Left forelimb (tissue), 1 donor: ENCODE results near the gene NTN3.

Experiments used
- DNase-seq: peaks from one replicate; pipeline ENCODE4 v3.0.0-alpha.2; 2018; ENCODE audit warnings: low spot score

The NTN3 gene

DNA sequence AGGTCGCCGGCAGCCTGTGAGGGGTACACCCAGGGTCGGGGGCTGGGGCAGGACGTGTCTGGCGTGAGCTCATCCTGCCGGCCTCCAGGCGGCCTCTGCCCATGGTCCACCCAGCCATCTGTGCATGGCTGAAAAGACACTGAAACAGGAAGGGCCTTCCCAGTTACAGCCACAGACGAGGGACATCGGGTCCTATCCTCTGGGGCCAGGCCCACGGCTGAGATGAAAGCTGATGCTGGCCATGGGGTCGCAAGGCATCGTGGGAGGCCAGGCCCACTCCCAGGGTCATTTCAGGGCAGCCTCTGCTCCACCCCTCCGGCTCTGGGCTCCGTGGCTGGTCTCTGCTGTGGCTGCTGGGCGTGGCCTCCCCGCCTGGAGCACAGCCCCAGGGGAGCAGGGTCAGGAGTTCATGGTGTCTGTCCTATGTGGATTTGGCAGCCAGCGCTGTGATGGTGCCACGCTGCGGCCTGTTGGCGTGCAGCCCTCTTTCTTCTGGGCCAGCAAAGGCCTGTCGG is 26.1 kb downstream of the NTN3 start:
- no peak for DNase-seq

DNA sequence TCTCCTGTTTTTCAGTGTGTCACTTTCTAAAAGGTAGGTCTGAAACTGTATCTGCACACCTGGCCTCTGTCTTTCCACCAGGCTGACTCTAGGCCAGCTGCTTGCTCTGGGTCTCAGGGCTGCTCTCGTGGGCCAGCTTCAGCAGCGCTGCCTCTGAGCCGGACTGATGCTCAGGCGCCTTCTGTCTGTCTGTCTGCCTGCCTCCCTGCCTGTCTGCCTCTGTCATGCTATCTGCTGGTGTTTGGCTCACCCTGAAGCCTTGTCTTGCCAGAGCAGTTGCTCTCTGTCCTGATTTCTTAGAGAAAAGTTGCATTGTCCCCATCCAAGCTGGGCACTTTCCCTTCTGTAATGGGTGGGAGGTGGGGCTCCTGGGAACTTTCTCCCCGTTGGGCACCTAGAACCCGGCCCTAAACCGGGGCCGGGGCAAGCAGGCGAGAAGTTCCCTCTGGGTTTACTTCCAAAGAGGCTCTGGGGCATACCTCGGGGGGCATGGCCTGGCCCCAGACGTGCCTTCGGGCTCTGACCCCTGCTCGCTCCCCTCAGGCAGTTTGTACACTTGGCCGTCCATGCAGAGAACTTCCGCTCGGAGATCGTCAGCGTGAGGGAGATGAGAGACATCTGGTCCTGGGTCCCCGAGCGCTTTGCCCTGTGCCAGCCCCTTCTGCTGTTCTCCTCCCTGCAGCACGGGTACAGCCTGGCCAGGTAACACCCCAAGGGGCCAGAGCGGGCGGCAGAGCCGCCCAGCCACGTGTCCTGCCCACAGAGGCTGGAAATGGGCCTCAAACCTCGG is 26.8 kb downstream of the NTN3 start:
- no peak for DNase-seq

DNA sequence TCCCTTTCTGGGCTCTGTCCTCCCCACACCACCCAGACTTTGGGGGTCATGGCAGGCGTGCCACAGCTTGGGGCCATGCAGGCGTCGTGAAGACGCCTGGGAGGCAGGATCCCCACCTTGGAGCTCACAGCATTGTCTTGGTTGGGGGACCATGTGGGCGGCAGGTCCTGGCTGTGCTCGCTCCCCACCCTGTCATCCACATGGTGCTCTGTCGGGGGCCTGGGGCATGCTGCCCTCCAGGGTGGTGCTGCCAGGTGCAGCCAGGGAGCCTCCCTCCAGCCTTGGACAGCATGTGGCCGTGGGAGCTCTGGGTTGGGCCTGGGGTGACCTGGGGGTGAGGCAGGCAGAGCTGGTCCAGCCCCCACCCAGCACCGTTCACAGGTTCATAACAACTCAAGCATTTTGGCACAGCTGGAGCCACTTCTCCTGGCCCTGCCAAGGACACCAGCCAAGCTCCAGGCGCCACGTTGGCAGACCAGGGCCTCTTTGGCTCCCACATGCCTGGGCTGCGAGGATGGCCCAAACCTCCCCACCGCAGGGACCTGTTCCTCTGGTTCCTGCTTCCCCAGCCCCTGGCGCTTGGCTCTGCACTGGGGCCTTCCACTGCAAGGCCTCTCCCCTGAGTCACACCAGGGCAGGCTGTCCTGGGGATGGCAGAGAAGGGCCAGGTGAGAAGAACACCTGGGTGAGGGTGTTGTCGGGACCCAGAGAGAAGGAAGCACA is 27.6 kb downstream of the NTN3 start:
- DNase-seq, result no peak

DNA sequence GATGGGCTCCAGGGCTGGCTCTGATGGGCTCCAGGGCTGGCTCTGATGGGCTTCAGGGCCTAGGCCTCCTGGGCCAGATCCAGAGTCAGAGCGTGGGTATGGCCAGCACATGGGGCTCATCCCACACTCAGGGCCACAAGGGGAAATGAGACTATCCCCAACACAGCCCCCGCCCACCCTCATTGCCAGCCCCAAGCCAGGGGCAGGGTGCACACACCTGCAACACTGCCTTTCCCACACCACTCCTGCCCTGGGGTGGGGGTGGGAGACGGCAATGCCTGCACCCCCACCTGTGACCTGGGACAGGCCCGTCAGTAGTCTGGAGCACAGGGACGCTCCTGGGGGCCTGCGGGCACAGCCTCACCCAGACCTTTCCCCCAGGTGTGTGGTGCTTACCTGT is 28.4 kb downstream of the NTN3 start:
- no peak for DNase-seq

DNA sequence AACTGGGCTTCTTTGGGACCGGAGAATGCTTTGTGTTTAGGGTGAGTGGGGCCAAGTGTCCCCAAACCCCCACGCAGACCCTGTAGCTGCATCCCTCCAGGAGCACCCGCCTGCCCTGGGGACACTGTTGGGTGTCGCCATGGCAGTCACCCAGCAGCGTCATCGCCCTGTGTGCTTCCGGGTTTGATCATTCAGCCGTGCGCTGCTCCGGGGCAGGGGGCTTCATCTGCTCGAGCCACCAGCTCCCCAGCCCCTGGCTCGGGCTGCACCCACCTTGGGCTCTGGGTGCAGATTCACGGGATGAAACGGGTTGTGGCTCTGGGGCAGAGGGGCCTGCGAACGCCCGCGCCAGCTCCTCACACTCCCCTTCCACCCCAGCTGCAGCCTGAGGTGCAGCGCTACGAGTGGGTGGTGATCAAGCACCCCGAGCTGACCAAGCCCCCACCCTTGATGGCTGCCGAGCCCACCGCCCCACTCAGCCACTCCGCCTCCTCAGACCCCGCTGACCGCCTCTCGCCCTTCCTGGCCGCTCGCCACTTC is 28.9 kb downstream of the NTN3 start:
- DNase-seq, result no peak

DNA sequence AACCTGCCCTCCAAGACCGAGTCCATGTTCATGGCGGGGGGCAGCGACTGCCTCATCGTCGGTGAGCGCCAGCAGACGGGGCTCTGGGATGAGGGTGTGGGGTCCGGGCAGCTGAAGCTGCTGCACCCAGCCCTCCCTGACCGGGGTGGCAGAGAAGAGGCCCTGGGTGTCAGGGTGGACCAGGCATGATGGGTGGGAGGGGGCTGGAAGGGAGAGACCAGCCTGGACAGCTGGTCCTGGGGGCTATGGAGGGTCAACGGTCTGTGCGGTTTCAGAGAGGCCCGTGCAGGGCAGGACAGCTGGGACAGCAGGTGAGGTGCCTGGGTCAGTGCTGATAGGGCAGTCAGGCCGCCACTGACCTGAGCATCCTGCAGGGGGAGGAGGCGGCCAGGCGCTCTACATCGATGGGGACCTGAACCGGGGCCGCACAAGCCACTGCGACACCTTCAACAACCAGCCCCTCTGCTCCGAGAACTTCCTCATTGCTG is 29.4 kb downstream of the NTN3 start:
- DNase-seq, result no peak

DNA sequence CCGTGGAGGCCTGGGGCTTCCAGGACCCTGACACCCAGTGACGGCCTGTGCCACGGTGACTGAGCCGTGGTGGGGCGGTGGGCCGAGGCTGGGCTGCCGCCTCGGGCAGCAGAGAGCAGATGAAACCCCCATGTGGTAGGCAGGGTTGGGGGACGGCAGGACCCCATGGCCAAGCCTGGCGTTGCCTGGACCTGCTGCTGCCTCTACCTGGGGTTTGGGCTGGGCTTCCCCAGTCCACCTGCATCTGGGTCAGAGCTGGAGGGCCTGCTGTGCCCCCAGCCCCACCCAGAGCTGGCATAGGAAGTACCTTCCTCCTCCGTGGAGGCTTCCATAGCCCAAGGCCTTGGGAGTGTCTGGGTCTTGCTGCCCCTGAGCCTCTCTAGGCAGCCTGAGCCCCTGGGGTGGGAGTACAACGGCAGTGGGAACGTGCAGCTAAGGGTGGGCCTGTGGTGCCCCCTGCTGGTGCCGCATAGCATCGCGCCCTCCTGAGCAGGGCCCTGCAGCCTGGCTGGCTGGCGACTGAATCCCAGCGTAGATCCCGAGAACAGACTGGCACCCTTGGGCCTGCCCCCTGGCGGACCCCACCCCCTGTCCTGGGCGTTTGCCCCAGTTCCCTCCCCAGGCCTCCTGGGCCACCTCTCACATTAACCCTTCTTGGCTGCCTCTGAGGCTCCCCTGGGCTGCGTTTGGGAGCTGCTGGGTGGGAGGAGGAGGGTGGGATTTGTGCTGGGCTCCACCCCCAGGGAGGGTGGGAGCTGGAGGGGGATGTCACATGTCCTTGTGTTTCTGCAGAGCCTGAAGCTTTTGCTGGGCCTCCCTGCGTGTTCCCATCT is 30.0 kb downstream of the NTN3 start:
- peak; percentile 93 for DNase-seq

DNA sequence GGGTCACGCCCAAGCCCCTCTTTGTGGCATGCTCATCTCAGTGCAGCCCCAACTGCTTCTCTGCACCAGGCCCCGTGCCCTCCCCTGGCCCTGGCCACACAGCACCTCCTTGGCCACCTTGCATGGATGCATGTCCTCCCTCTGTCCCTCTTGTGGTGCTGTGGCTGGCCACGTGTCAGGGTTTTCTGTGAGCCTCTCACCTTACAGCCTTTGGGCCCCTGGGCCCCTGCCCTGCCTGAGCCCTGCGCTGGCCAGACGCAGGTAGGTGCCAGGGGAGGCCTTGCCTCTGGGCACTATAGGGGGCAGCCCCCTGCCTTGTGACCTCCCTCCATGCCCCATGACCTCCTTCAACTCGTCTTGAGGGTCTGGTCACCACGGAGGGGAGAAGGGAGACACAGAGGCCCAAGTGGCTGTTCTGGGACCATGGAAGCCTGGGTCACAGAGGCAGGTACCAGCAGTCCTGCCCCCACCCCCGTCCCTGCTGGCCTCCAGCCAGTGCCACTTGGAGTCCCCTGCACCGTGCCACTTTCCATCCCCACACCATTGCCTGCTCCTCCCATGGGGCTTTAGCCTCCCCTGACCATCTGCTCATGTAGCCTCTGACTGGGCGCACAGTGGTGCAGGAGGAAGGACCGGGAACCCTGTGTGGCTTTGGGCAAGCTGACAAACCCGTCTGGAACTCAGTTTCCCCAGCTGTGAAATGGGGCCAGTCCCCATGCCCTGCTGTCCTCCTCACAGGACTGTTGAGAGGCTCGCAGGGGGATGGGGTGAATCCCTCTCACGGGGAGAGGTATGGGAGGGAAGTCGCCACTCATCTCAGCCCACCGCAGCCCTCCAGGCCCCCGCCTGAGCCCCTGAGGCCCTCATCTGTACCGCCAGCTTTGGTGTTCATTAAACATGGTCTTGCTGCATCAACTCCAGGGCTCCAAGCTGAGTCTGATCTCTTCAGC is 31.1 kb downstream of the NTN3 start:
- no peak for DNase-seq

DNA sequence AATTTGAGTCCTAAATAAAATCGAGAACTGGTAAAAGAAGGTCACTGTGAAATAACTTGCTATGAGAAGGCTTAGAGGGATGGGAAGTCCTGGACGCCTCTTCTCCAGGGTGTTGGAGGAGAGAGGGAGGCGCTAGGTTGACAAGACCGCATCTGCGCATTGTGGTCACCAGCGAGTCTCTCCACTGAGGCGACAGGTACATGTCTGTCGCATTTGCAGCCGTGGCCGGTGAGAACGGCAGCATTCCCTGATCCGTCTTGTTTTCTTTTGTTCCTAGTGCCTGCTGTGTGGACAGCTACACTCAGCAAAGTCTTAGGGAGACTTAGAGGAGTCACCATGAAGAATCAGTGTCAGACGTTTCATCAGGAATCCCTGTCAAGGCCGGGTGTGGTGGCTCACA is 34.6 kb downstream of the NTN3 start:
- DNase-seq, result no peak

DNA sequence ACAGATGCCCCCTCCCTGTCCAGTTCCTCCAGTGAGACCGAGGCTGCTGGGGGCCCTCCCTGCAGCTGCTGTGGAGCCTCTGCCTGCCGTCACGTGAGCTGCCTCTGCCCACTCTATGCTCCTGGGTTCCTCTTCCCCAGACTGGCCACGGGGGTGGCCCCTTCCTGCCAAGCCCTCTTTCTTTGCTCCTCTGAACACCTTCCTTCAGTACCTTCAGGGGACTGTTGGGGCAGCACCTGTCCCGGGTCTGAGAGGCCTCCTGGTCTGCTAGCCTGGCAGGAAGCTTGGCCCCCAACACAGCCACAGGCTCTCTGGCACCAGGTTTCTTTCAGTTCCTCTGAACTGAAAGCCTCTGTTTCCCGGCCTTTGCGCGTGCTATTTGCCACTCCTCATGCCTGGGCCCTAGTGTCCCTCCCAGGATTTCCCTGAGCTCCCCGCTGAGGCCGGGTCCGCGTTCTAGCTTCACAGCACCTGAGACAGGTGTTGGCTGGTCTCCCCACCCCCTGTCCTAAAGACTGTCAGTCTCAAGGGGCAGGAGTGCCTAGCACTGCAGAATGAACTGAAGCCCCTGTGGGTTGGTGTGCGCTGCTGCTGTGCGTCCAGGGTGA is 36.1 kb downstream of the NTN3 start:
- no peak for DNase-seq

DNA sequence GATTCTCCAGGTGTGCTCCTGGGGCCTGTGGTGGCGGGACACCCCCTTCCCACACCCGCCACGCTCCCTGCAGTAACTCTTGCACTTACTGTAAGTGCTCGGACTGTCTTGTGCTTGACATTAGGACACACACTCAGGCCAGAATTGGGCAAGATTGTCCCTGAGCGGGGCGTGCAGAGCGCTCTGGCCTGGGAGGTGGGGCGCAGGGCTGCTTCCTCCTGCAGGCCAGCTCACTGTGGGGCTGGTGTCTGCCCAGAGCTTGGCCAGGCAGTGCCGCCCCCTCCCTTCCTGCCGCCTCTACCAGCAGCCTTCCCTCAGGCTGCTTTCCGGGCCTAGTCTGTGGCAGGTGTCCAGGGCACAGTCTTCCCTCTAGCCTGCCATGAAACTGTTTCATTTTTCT is 36.6 kb downstream of the NTN3 start:
- no peak for DNase-seq

DNA sequence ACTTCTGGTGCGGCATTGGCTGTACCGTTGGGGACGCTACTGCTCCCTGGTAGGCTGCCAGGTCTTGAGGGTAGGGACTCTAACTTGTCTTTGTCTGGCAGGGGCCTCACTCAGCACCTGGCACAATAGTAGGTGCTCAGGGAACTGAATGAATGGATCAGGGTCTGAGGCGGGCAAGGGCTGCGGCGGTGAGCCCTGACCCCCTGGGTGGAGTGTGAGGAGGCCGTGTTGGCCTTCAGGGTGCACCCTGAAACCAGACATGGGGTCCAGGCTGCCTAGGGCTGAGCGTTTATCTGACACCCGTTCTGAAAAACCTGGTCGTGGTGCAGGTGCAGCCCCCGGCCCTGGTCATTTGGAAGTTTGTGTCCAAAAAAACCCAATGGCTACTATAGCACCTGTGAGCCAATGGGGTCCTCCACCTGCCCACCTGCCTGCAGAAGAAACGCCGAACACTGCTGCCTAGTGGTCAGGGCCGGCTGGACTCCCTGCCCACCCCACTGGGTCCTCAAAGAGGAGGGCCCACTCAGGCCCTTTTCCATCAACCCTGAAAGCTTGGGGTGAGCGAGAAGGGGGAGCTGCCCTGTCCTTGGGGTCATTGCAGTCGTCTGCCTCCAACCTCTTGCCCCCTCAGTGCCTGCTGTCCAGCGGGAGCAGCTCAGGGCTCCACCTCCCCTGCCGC is 37.8 kb downstream of the NTN3 start:
- DNase-seq, result no peak

DNA sequence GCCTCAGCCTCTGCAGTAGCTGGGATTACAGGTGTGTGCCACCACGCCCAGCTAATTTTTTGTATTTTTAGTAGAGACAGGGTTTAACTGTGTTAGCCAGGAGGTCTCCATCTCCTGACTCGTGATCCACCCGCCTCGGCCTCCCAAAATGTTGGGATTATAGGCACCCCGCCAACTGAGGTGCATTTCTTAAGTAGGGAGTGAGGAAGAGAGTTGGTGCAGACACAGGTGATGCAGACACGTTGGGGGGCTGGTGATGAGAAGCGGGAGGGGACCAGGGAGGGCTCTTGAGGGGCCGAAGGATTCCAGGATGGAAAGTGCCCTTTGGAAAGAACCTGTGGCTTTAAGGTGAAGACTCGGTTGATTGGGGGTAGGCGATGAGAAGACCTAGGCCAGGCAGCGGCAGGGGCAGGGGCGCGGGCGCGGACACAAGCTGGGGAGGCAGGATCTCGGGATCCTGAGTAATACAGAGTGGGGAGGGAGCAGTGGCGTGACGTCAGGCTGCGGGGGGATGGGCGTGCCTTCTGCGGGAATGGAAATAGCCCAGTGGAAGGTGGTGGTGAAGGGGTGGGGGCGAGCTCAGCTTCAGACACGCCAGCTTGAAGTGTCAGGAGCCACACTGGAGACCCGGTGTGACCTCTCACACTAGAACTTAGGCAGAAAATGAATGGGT is 40.2 kb downstream of the NTN3 start:
- no peak for DNase-seq

DNA sequence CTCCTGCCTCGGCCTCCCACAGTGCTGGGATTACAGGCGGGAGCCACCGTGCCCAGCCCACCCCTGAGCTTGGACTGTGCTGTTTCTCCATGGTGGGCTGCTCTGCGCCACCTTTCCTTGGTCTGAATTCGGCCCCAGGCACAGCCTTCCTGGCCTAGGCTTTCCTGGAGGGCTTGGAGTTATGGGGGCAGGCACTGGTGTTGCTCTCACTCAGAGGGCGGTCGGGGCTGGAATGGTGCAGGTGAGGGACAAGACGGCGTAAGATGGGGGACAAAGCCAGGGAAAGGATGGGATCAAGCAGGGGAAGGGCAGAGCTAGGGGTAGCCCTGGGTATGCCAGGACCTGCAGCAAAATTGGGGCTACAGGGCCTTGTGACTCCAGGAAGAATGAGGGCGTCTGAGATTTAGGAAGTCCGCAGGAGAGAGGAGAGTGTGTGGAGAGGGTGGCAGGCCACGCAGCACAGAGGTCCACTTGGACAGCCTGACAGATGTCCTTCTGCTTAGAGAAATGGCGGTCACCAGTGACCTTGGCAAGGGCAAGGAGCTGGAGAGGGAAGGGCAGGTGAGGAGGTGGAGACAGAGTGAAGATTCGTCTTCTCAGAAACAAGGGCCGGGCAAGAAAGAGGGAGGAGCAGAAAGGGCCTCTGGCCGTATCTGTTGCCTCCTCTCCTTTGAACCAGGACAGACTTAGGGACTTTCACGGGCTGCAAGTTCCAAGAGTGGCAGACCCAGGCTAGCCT is 41.1 kb downstream of the NTN3 start:
- DNase-seq, result no peak

DNA sequence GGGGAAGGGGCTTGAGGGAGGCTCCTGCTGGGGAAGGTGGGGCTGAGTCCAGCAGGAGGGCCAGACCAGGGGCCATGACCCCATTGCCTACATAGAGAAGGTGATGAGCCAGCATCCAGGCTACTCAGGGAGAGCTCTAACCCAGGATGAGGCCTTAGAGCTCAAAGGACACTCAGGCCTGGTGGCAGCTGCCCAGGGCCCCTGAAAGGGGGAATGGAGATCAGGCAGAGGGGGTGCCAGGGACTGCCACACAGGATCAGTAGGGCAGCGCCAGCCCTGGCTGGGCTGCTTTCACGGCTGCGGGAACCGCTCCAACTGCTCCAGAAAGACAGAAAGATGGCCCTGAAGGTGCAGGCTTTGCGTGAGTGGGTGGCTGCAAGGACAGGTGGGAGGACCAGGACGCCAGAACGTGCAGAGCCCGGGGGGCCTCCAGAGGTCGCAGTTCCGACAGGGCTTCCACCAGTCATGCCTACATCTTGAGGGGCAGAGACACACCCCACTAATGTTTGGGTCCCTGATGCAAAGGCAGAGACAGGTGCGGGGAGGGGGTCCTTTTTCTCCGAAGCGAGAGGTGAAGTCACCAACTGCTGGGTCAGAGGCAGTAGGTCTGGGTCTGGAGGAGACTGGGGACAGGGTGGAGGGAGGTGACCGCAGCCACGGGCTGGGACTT is 41.8 kb downstream of the NTN3 start:
- no peak for DNase-seq

DNA sequence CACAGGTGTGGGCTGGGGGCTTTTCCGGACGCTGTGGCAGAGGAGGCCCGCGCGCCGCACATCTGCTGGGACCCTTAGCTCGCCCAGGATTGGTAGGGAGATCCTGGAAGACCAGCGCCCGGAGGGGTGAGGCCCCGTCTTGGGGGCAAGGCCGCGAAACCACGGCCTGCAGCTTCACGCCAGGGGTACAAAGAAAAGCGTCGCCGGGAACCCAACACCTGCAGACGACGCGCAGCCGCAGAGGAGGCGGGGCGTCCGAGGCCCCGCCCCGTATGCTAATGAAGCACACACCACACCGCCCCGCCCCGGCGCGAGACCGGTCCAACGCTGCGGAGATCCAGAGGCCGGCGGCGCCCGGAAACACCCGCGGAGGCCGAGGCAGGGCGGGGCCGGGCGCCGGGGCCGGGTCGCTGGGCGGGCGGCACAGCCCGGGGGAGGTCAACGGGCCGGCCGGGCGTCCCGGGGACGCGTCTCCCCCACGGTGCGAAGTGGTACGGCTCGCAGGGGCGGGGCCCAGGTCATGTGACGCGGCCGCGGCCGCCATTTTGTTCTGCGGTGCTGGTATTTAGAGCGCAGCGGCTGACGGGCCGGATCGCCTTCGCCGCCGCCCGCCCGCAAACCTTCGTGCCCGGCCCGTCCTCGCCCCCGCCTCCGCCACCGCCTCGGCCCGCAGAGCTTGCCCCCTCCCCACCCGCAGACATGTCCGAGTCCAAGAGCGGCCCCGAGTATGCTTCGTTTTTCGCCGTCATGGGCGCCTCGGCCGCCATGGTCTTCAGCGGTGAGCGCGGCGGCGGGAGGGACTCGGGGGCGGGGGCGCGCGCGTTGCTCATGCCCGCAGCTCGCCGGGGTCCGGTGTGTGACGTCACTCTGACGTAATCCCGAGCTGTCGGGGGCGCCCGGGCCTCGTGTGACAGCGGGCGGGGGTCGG is 42.6 kb downstream of the NTN3 start, which contains the start of gene ATP6V0C:
ATP6V0C (plus strand) TSS at position 548 of the 928 bp plus-strand sequence; CDS start at position 700, 152 bp downstream.
- peak; percentile 95 for DNase-seq
